WTC11 (cell line): ENCODE measurements around the gene AQP7. TPM values are rescaled to one million over a fixed set of nuclear protein-coding genes. Genes with fewer than 3 reads are reported as not detected.

Experiments used
- ATAC-seq: fragments of 200-7000 bp; cut with Tn5 transposase; 2 replicates; pipeline ENCODE4 v1.10.0; 2021; ENCODE audit warnings: mild to moderate bottlenecking, moderate library complexity
- CTCF ChIA-PET: fragments of 300-600 bp; sonication (Branson Sonifier 250); formaldehyde crosslinking; loops from one replicate; lab custom pipeline; 2021; ENCODE audit warnings: antibody characterized with exemption; lab: Charles Lee
- POLR2A ChIA-PET: fragments of 350-600 bp; sonication (Branson Sonifier 250); formaldehyde crosslinking; loops from one replicate; lab custom pipeline; 2021; ENCODE audit warnings: antibody characterized with exemption; lab: Charles Lee
- DNase-seq: peaks from one replicate; pipeline ENCODE4 v3.0.0; 2021; ENCODE audit warnings: low spot score
- H3K27ac Mint-ChIP-seq: 2 replicates; pipeline ENCODE4 v1.8.0; 2021; ENCODE audit warnings: mixed read lengths
- H3K27me3 Mint-ChIP-seq: 2 replicates; pipeline ENCODE4 v1.8.0; 2021; ENCODE audit warnings: low read depth, mild to moderate bottlenecking, moderate library complexity, mixed read lengths
- H3K36me3 Mint-ChIP-seq: 2 replicates; pipeline ENCODE4 v1.8.0; 2021; ENCODE audit warnings: mixed read lengths
- H3K4me1 Mint-ChIP-seq: 2 replicates; pipeline ENCODE4 v1.8.0; 2022; ENCODE audit warnings: mixed read lengths
- H3K4me3 Mint-ChIP-seq: 2 replicates; pipeline ENCODE4 v1.8.0; 2021; ENCODE audit warnings: mild to moderate bottlenecking, moderate library complexity, mixed read lengths
- H3K9me3 Mint-ChIP-seq: 2 replicates; pipeline ENCODE4 v1.8.0; 2021; ENCODE audit warnings: mixed read lengths
- AFF4 ChIP-seq: sonication (generic); formaldehyde crosslinking; IDR thresholded peaks from 2 replicates; pipeline ENCODE4 v1.8.1; 2023; ENCODE audit warnings: mild to moderate bottlenecking, missing genetic modification reagents, borderline replicate concordance
- ATF1 ChIP-seq: sonication (generic); formaldehyde crosslinking; IDR thresholded peaks from 2 replicates; pipeline ENCODE4 v1.8.1; 2023; ENCODE audit warnings: mild to moderate bottlenecking, moderate library complexity, missing genetic modification reagents
- ATF6 ChIP-seq: sonication (generic); formaldehyde crosslinking; IDR thresholded peaks from 2 replicates; pipeline ENCODE4 v1.8.1; 2023; ENCODE audit warnings: mild to moderate bottlenecking, missing genetic modification reagents
- CBFB ChIP-seq: sonication (generic); formaldehyde crosslinking; IDR thresholded peaks from 2 replicates; pipeline ENCODE4 v1.8.1; 2022; ENCODE audit warnings: mild to moderate bottlenecking, low read depth, missing genetic modification reagents
- E2F1 ChIP-seq: sonication (generic); formaldehyde crosslinking; IDR thresholded peaks from 2 replicates; pipeline ENCODE4 v1.8.0; 2022; ENCODE audit warnings: mild to moderate bottlenecking, missing genetic modification reagents
- ELF4 ChIP-seq: sonication (generic); formaldehyde crosslinking; IDR thresholded peaks from 2 replicates; pipeline ENCODE4 v1.8.1; 2022; ENCODE audit warnings: low read depth, mild to moderate bottlenecking, moderate library complexity, missing genetic modification reagents
- EMX1 ChIP-seq: fragments of 250-450 bp; sonication (Bioruptor Pico); IDR thresholded peaks from 2 replicates; pipeline ENCODE4 v1.8.0; 2021; ENCODE audit warnings: mild to moderate bottlenecking
- ERG ChIP-seq: fragments of 250-450 bp; sonication (Bioruptor Pico); IDR thresholded peaks from 2 replicates; pipeline ENCODE4 v1.8.0; 2021; ENCODE audit warnings: mild to moderate bottlenecking
- FOXK1 ChIP-seq: sonication (generic); formaldehyde crosslinking; IDR thresholded peaks from 2 replicates; pipeline ENCODE4 v1.8.0; 2022; ENCODE audit warnings: mild to moderate bottlenecking, moderate library complexity, missing genetic modification reagents
- GTF2I ChIP-seq: fragments of 250-450 bp; sonication (Bioruptor Pico); conservative IDR thresholded peaks from 2 replicates; pipeline ENCODE4 v1.4.0; 2021; ENCODE audit warnings: mild to moderate bottlenecking
- IRF2 ChIP-seq: sonication (generic); formaldehyde crosslinking; IDR thresholded peaks from 2 replicates; pipeline ENCODE4 v1.8.0; 2022; ENCODE audit warnings: low read depth, missing genetic modification reagents, borderline replicate concordance
- MYBL2 ChIP-seq: sonication (generic); formaldehyde crosslinking; IDR thresholded peaks from 2 replicates; pipeline ENCODE4 v1.8.1; 2023; ENCODE audit warnings: mild to moderate bottlenecking, moderate library complexity, missing genetic modification reagents
- NFATC4 ChIP-seq: fragments of 250-450 bp; sonication (Bioruptor Pico); IDR thresholded peaks from 2 replicates; pipeline ENCODE4 v1.9.0; 2021; ENCODE audit warnings: mild to moderate bottlenecking
- OVOL2 ChIP-seq: fragments of 250-450 bp; sonication (Bioruptor Pico); IDR thresholded peaks from 2 replicates; pipeline ENCODE4 v1.9.0; 2021; ENCODE audit warnings: mild to moderate bottlenecking, borderline replicate concordance
- PRRX2 ChIP-seq: fragments of 250-450 bp; sonication (Bioruptor Pico); IDR thresholded peaks from 2 replicates; pipeline ENCODE4 v1.8.0; 2021; ENCODE audit warnings: mild to moderate bottlenecking
- TCF7 ChIP-seq: sonication (generic); formaldehyde crosslinking; IDR thresholded peaks from 2 replicates; pipeline ENCODE4 v1.8.0; 2022; ENCODE audit warnings: mild to moderate bottlenecking, low read depth, missing genetic modification reagents, moderate library complexity
- TEAD1 ChIP-seq: sonication (generic); formaldehyde crosslinking; IDR thresholded peaks from 2 replicates; pipeline ENCODE4 v1.8.0; 2022; ENCODE audit warnings: mild to moderate bottlenecking, missing genetic modification reagents
- USF1 ChIP-seq: sonication (generic); formaldehyde crosslinking; IDR thresholded peaks from 2 replicates; pipeline ENCODE4 v1.8.0; 2022; ENCODE audit warnings: mild to moderate bottlenecking, missing genetic modification reagents
- ZNF121 ChIP-seq: sonication (generic); formaldehyde crosslinking; IDR thresholded peaks from 2 replicates; pipeline ENCODE4 v1.8.0; 2023; ENCODE audit warnings: missing genetic modification reagents
- total RNA-seq: library from RNA; stranded (reverse); gene quantifications from 3 replicates; pipeline ENCODE4 v1.2.3, GENCODE V29; 2021

The AQP7 gene
- total RNA-seq, 1 experiment from 2014 or later = 0.17 TPM

- ATAC-seq (peak; percentile 19), DNase-seq (no peak)
- no peaks in the 10 kb centered on the region for H3K27me3 Mint-ChIP-seq
- TF ChIP-seq ATF1 (CRISPR knock-in tag) (no peak), CBFB (CRISPR knock-in tag) (no peak), ATF6 (CRISPR knock-in tag) (no peak), IRF2 (no peak), USF1 (CRISPR knock-in tag) (no peak), OVOL2 (no peak), TCF7 (CRISPR knock-in tag) (no peak), EMX1 (no peak), AFF4 (CRISPR knock-in tag) (no peak), MYBL2 (CRISPR knock-in tag) (no peak), NFATC4 (CRISPR knock-in tag) (no peak), PRRX2 (CRISPR knock-in tag) (no peak), FOXK1 (CRISPR knock-in tag) (no peak), ERG (CRISPR knock-in tag) (no peak), TEAD1 (CRISPR knock-in tag) (no peak)
- POLR2A ChIA-PET = no interaction called here
- peaks cover 17% of the 10 kb centered on the region for H3K4me1 Mint-ChIP-seq
- no peaks in the 10 kb centered on the region for H3K9me3 Mint-ChIP-seq
- no peak overlapping the region for H3K27ac Mint-ChIP-seq
- CTCF ChIA-PET = interaction anchor here (0.6 to 8.5 kb wide), 7 partner anchors 11 to 61 kb away, joined by 3 to 69 read pairs (median 23); partner anchors contain the start of gene AQP3
- no peaks in the 10 kb centered on the region for H3K36me3 Mint-ChIP-seq
- H3K4me3 Mint-ChIP-seq = no peak overlapping the region
Measured at GRCh38 chr9:33436445-33436844, 34.1 kb upstream of the AQP7 start.

GRCh38 chr9:33435821-33436277 is 33.5 kb upstream of the AQP7 start:
- POLR2A ChIA-PET = no interaction called here
- no peak for DNase-seq

More at GRCh38 chr9:33435821-33436277, 33.5 kb upstream of the AQP7 start:
- Mint-ChIP-seq H3K9me3 (no peaks in the 10 kb centered on the region), H3K27me3 (no peaks in the 10 kb centered on the region), H3K36me3 (no peaks in the 10 kb centered on the region), H3K4me1 (peaks cover 17% of the 10 kb centered on the region), H3K4me3 (no peak overlapping the region), H3K27ac (no peak overlapping the region)
- TF ChIP-seq ZNF121 (CRISPR knock-in tag) = no peak
- TF ChIP-seq ELF4 = no peak
- TF ChIP-seq E2F1 (CRISPR knock-in tag) = no peak
- TF ChIP-seq GTF2I (CRISPR knock-in tag) = no peak
- CTCF ChIA-PET = interaction anchor here (2.2 to 4.8 kb wide), 4 partner anchors 12 to 31 kb away, joined by 8 to 27 read pairs (median 23); partner anchors contain the start of gene AQP3
- ATAC-seq = no peak
